ENCODE data around the gene GALNTL6. TPM values are rescaled to one million over a fixed set of nuclear protein-coding genes. Genes with fewer than 3 reads are reported as not detected.

The GALNTL6 gene
- total and polyA plus RNA-seq, 2 experiments from 2014 or later: 0.38 to 0.40 TPM

GRCh38 chr4:171993247-171993646 is 180.0 kb downstream of the GALNTL6 start:
- peak; percentile 50; the same call in 2 of the 3 replicates for ATAC-seq

More at GRCh38 chr4:171993247-171993646, 180.0 kb downstream of the GALNTL6 start:
- Histone ChIP-seq H3K4me1 (ENCODE audit: insufficient read depth) (peaks cover 21% of the 10 kb centered on the region), H3K27me3 (ENCODE audit: insufficient read depth) (no peaks in the 10 kb centered on the region), H3K4me3 (0 out of 2 replicates have a peak overlapping the region, but pooled peaks have one; percentile 6), H3K9me2 (ENCODE audit: insufficient read depth) (peaks cover 7% of the 10 kb centered on the region; the same call in 1 of the 2 replicates), H3K4me2 (peak overlapping the region; percentile 12), H3K27ac (ENCODE audit: low read depth) (no peak overlapping the region), H3F3A (replicated peaks; ENCODE audit: low read depth) (no peaks in the 10 kb centered on the region), H3K36me3 (ENCODE audit: insufficient read depth) (no peaks in the 10 kb centered on the region), H4K20me1 (replicated peaks; ENCODE audit: insufficient read depth) (no peaks in the 10 kb centered on the region), H2AFZ (no peak overlapping the region), H3K79me2 (replicated peaks; ENCODE audit: insufficient read depth) (no peaks in the 10 kb centered on the region)
- peaks cover 11% of the 10 kb centered on the region; the same call in 2 of the 3 replicates for H3K36me3 Mint-ChIP-seq (ENCODE audit: low read depth)
- H3K4me3 Mint-ChIP-seq: no peak overlapping the region
- no peak overlapping the region for H3K27ac Mint-ChIP-seq
- DNase-seq (ENCODE audit: low spot score): no peak
- H3K27me3 Mint-ChIP-seq (ENCODE audit: insufficient read depth, low read depth, poor library complexity): no peaks in the 10 kb centered on the region
- H3K4me1 Mint-ChIP-seq: peaks cover 22% of the 10 kb centered on the region
- TF ChIP-seq REST (IDR thresholded peaks at IDR 0.05; ENCODE audit: unreplicated experiment) (no peak), ZNF114 (CRISPR knock-in tag; IDR thresholded peaks at IDR 0.05) (no peak), POLR2AphosphoS5 (IDR thresholded peaks at IDR 0.05; ENCODE audit: low read depth) (no peak), CREB1 (CRISPR knock-in tag; IDR thresholded peaks at IDR 0.05; ENCODE audit: low read depth) (no peak), EZH2phosphoT487 (IDR thresholded peaks at IDR 0.05; ENCODE audit: unreplicated experiment) (no peak), STAT1 (IDR thresholded peaks at IDR 0.05; ENCODE audit: unreplicated experiment) (no peak), ZNF462 (CRISPR knock-in tag; IDR thresholded peaks at IDR 0.05) (no peak), JUNB (IDR thresholded peaks at IDR 0.05; ENCODE audit: unreplicated experiment) (no peak), EZH2 (IDR thresholded peaks at IDR 0.05; ENCODE audit: low read depth, unreplicated experiment) (no peak), CTCF (conservative IDR thresholded peaks at IDR 0.05; ENCODE audit: low read depth in 2 of 2) (no peak), ETS1 (IDR thresholded peaks at IDR 0.05) (no peak), ZNF331 (CRISPR knock-in tag; IDR thresholded peaks at IDR 0.05; ENCODE audit: low read depth) (no peak), NANOG (IDR thresholded peaks at IDR 0.05; ENCODE audit: borderline replicate concordance) (no peak; the same call in 1 of the 2 replicates)
- peaks cover 8% of the 10 kb centered on the region; the same call in 2 of the 3 replicates for H3K9me3 Mint-ChIP-seq
